ENCODE data around the gene TSKU.
"Not testable (repeated sequence)": the region's sequence is repeated elsewhere in the genome, so short reads cannot be mapped to it uniquely, and the experiment has no call there.

TSKU gene

DNA sequence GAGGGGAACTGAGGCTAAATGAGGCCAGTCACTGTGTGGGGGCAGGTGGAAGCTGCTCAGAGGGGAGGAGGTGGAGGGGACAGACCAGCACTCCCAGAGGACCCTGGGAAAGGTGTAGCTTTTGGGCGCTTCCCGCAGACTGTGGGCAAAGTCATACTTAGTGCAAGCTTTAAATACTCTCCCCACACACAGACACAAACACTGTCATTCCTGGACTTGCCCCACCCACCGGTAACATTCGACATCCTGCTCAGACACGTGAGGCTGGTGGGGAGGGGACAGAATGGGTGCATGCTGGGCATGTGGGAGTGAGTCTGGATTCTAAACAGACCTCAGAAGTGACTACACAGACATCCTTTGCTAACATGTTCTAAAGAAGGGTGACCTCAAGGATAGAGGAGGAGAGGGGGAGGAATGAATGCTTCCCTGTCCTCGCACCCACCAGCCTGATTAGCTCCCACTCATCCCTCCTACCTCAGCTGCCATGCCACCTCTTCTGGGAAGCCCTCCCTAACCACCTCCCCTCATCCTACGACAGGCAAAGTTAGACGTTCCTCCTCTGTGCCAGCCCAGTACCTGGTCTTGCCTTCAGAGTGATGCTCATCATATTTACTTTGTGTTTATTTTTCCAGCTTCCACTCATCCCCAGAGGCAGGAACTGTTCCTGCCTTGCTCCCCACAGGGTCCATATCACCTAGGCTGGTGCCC lies 22.2 kb downstream of the TSKU start:
- H3K9me3 Mint-ChIP-seq: no peaks in the 10 kb centered on the region
- peaks cover 31% of the 10 kb centered on the region for H3K4me1 Mint-ChIP-seq
- ATAC-seq (peak; percentile 14), DNase-seq (peak; percentile 36)
- no peaks in the 10 kb centered on the region for H3K36me3 Mint-ChIP-seq (ENCODE audit: low read depth)
- peaks cover 32% of the 10 kb centered on the region for H3K27me3 Mint-ChIP-seq
- H3K4me3 Mint-ChIP-seq: no peak overlapping the region
- no peak overlapping the region for H3K27ac Mint-ChIP-seq

DNA sequence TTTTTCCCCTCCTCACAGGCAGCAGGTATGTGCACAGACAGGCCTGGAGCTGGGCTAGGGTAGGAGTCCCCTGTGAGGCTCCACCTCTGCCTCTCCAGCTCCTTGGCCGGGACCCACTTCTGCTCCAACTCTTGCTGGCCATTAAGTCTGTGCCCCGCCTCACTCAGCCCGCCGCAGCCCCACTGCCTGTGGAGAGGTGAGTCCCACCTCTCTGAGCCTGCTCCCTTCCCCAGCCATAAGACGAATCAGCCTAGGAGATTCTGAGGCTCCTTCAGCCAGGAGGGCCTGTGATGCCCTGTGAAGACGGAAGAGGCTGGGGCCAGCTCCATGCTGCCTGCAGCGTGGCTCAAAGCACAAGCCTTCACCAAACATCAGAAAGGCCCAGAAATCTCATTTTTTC lies 23.0 kb downstream of the TSKU start:
- H3K4me3 Mint-ChIP-seq: no peak overlapping the region
- no peaks in the 10 kb centered on the region for H3K9me3 Mint-ChIP-seq
- DNase-seq (no peak), ATAC-seq (no peak)
- H3K4me1 Mint-ChIP-seq: peaks cover 34% of the 10 kb centered on the region
- H3K27me3 Mint-ChIP-seq: peaks cover 32% of the 10 kb centered on the region
- no peaks in the 10 kb centered on the region for H3K36me3 Mint-ChIP-seq (ENCODE audit: low read depth)
- H3K27ac Mint-ChIP-seq: no peak overlapping the region

DNA sequence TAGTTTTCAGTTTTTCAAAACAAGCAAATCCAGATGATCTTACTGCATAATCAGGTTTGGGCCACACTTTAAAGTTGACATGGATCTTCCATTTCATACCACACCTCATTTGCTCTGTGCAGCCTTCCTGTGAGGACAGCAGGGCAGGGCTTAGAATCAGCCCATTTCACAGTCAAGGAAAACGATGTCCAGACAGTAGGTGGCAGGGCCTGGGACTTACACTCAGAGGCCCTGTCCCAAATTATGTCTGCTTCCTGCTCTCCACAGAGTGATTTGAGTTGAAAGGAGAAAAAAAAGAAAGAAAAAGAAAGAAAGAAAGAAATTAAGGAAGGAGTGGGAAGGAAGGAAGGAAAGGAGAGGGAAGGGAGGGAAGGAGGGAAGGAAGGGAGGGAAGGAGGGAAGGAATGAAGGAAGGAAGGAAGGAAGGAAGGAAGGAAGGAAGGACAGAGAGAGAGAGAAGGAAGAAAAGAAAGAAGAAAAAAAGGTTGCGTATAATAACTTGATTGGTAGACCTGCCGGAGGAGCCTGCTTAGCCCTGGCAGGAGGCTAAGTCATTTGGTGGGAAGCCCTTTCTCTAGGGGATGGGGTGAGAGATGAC lies 23.6 kb downstream of the TSKU start:
- Mint-ChIP-seq H3K27me3 (peaks cover 32% of the 10 kb centered on the region), H3K27ac (no peak overlapping the region), H3K36me3 (ENCODE audit: low read depth) (no peaks in the 10 kb centered on the region), H3K9me3 (no peaks in the 10 kb centered on the region), H3K4me3 (no peak overlapping the region), H3K4me1 (peaks cover 34% of the 10 kb centered on the region)
- DNase-seq: no peak
- ATAC-seq: no peak

- peak; percentile 87 for DNase-seq
- Mint-ChIP-seq H3K4me1 (peaks cover 34% of the 10 kb centered on the region), H3K9me3 (no peaks in the 10 kb centered on the region), H3K4me3 (no peak overlapping the region), H3K36me3 (ENCODE audit: low read depth) (no peaks in the 10 kb centered on the region), H3K27ac (no peak overlapping the region), H3K27me3 (peaks cover 29% of the 10 kb centered on the region)
- ATAC-seq: peak; percentile 45
Measured at GRCh38 chr11:76807206-76807875, 24.2 kb downstream of the TSKU start.

DNA sequence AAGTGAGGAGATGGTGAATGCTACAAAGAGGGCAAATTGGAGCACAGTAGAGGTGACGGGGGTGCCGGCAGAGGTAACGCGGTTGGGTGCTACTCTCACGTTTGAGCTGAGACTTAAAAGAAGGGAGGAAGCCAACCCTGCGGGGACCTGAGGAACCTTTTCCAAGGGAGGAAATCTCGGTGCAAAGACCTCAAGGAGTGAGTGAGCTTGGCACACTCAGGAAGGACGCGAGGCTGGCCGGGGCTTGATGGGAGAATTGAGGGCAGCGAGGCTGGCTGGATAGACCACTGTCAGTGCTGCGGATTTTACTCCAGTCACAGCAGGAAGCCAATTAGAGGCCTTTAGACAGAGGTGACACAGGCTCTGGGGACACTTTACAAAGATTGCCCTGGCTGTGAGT lies 25.0 kb downstream of the TSKU start:
- ATAC-seq: no peak
- no peak overlapping the region for H3K4me3 Mint-ChIP-seq
- peaks cover 31% of the 10 kb centered on the region for H3K4me1 Mint-ChIP-seq
- peaks cover 25% of the 10 kb centered on the region for H3K27me3 Mint-ChIP-seq
- DNase-seq: no peak
- H3K27ac Mint-ChIP-seq: no peak overlapping the region
- H3K36me3 Mint-ChIP-seq (ENCODE audit: low read depth): no peaks in the 10 kb centered on the region
- no peaks in the 10 kb centered on the region for H3K9me3 Mint-ChIP-seq

DNA sequence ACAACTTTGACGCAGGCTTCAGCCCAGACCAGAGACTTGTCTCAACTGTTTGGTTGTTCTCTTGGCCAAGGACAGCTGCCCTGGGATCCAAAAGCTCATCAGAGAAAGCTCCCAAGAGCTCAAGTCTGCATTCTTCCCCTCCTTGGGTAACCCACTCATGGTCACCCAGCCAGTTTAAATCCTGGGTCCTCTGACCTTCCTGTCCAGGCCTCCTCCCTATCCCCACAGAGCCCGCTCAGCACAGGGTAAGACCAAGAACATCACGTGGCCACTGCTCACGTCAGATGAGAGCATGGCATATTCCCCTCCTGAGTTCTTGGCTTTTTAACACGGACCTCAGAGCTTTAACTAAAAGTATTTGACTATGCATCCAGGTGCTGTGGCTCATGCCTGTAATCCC lies 25.8 kb downstream of the TSKU start:
- no peak overlapping the region for H3K4me3 Mint-ChIP-seq
- peaks cover 23% of the 10 kb centered on the region for H3K4me1 Mint-ChIP-seq
- no peaks in the 10 kb centered on the region for H3K36me3 Mint-ChIP-seq (ENCODE audit: low read depth)
- ATAC-seq (no peak), DNase-seq (no peak)
- H3K27me3 Mint-ChIP-seq: peaks cover 20% of the 10 kb centered on the region
- H3K9me3 Mint-ChIP-seq: no peaks in the 10 kb centered on the region
- H3K27ac Mint-ChIP-seq: no peak overlapping the region

GRCh38 chr11:76810151-76810853 lies 27.1 kb downstream of the TSKU start:
- peaks cover 12% of the 10 kb centered on the region for H3K27me3 Mint-ChIP-seq
- peak overlapping the region; percentile 39 for H3K27ac Mint-ChIP-seq
- H3K4me3 Mint-ChIP-seq: no peak overlapping the region
- peaks cover 1% of the 10 kb centered on the region for H3K9me3 Mint-ChIP-seq
- DNase-seq (peak; percentile 60), ATAC-seq (peak; percentile 35)
- H3K36me3 Mint-ChIP-seq (ENCODE audit: low read depth): no peaks in the 10 kb centered on the region
- peaks cover 10% of the 10 kb centered on the region for H3K4me1 Mint-ChIP-seq

- no peak for ATAC-seq
- Mint-ChIP-seq H3K4me1 (peaks cover 6% of the 10 kb centered on the region), H3K27me3 (peaks cover 5% of the 10 kb centered on the region), H3K27ac (no peak overlapping the region), H3K9me3 (peaks cover 10% of the 10 kb centered on the region), H3K4me3 (no peak overlapping the region), H3K36me3 (ENCODE audit: low read depth) (no peaks in the 10 kb centered on the region)
- DNase-seq: no peak
Measured at GRCh38 chr11:76811259-76811658, 28.1 kb downstream of the TSKU start.

DNA sequence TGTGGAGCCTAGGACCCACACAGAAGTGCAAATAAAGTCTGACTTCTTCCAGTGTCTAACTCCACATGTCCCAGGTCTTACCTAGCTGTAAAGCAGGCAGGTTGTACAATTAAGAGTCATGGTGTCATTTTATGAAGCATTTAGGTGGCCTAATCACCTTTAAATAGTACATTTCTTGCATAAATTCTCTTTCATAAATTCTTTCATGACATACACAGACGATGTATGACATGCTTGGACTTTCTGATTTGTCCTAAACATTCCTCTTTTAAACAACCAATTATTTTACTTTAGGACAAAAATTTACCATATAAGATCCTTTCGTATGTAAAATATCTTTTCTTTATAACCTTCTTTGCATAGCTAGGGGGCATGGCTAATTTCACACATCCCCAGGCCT lies 31.3 kb downstream of the TSKU start:
- no peak for ATAC-seq
- H3K4me1 Mint-ChIP-seq: peaks cover 6% of the 10 kb centered on the region

DNA sequence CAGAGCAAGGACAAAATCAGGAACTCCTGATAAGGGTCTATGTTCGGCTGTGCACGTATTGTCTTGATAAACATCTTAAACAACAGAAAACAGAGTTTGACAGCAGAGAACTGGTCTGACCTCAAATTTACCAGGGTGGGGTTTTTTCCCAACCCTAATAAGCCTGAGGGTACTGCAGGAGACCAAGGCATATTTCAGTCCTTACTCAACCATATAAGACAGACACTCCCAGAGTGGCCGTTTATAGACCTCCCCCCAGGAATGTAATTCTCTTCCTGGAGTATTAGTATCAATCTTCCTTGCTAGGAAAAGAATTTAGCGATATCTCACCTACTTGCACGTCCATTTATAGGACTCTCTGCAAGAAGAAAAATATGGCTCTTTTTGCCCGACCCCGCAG lies 32.5 kb downstream of the TSKU start:
- H3K4me3 Mint-ChIP-seq; H3K36me3 Mint-ChIP-seq (ENCODE audit: low read depth); H3K27ac Mint-ChIP-seq; H3K27me3 Mint-ChIP-seq; DNase-seq; ATAC-seq; H3K4me1 Mint-ChIP-seq: not testable (repeated sequence)
- H3K9me3 Mint-ChIP-seq: peaks cover 20% of the 10 kb centered on the region

More for the DNA sequence above, 31.3 kb downstream of the TSKU start:
- peaks cover 1% of the 10 kb centered on the region for H3K27me3 Mint-ChIP-seq
- DNase-seq: no peak
- no peak overlapping the region for H3K27ac Mint-ChIP-seq
- H3K36me3 Mint-ChIP-seq (ENCODE audit: low read depth): no peaks in the 10 kb centered on the region
- H3K4me3 Mint-ChIP-seq: no peak overlapping the region
- peaks cover 20% of the 10 kb centered on the region for H3K9me3 Mint-ChIP-seq

- no peak for ATAC-seq
- no peak overlapping the region for H3K4me3 Mint-ChIP-seq
- H3K27ac Mint-ChIP-seq: no peak overlapping the region
- DNase-seq: no peak
- H3K27me3 Mint-ChIP-seq: peaks cover 1% of the 10 kb centered on the region
- no peaks in the 10 kb centered on the region for H3K36me3 Mint-ChIP-seq (ENCODE audit: low read depth)
- H3K4me1 Mint-ChIP-seq: peaks cover 3% of the 10 kb centered on the region
- H3K9me3 Mint-ChIP-seq: peaks cover 20% of the 10 kb centered on the region
Measured at GRCh38 chr11:76820184-76820566, 37.0 kb downstream of the TSKU start.

GRCh38 chr11:76821396-76821795 lies 38.2 kb downstream of the TSKU start:
- not testable (repeated sequence) for DNase-seq; H3K9me3 Mint-ChIP-seq; H3K4me3 Mint-ChIP-seq; H3K4me1 Mint-ChIP-seq; H3K27me3 Mint-ChIP-seq; H3K27ac Mint-ChIP-seq; H3K36me3 Mint-ChIP-seq (ENCODE audit: low read depth); ATAC-seq

DNA sequence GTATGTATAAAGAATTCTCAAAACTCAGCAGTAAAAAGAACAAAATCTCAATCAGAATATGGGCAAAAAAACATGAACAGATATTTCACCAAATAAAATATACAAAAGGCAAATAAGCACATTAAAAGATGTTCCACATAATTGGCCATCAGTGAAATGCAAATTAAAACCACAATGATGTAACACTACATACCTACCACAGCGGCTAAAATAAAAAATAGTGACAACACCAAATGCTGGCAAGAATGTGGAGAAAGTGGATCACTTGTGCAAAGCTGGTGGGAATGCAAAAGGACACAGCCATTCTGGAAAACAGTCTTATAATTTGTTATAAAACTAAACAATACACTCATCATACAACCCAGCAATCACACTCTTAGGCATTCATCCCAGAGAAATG lies 39.2 kb downstream of the TSKU start:
- Mint-ChIP-seq H3K4me3 (no peak overlapping the region), H3K27ac (no peak overlapping the region), H3K27me3 (no peaks in the 10 kb centered on the region), H3K9me3 (no peaks in the 10 kb centered on the region), H3K36me3 (ENCODE audit: low read depth) (no peaks in the 10 kb centered on the region), H3K4me1 (peaks cover 3% of the 10 kb centered on the region)
- DNase-seq (no peak), ATAC-seq (no peak)

DNA sequence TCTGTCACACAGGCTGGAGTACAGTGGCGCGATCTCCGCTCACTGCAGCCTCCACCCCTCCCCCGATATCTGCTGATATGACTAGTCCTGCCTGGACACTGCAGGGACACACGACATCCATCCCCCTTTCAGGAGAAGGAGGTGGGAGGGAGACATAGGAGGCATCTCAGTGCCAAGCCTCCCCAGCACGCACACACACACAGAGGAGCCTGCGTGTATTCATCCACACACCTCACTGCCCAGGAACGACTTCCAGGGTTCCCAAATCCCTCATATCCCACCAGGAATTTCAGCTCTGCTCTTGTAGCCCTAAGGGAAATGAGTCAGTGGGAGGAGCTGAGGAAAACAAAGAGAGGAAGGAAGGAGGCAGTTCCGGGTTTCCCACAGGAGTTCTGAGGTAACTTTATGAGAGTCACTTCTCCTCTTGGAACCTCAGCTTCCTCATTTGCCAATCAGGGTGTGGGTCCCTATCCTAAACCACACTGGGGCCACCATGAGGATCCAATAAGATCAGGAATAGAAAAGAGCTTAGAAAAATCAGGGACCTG lies 40.4 kb downstream of the TSKU start:
- no peak for ATAC-seq
- Mint-ChIP-seq H3K9me3 (no peaks in the 10 kb centered on the region), H3K27me3 (no peaks in the 10 kb centered on the region), H3K4me3 (no peak overlapping the region), H3K36me3 (ENCODE audit: low read depth) (no peaks in the 10 kb centered on the region), H3K4me1 (peaks cover 3% of the 10 kb centered on the region), H3K27ac (no peak overlapping the region)
- DNase-seq: no peak

Data from activated naive CD8-positive, alpha-beta T cell treated with anti-CD3 and anti-CD28 coated beads, Interleukin-2, amount 50 U/mL, for 24 hours (primary cell).